HUES48 (cell line): ENCODE results near the gene TNS3.

ENCODE experiments used
- H3K27ac ChIP-seq: one replicate; pipeline ENCODE4 v1.7.0; 2013; ENCODE audit warnings: low read depth, low read length, inconsistent platforms
- H3K27me3 ChIP-seq: 2 replicates; pipeline ENCODE4 v1.6.1; 2013; ENCODE audit warnings: mild to moderate bottlenecking, low read length; ENCODE audit not compliant: control insufficient read depth, insufficient read depth
- H3K36me3 ChIP-seq: 2 replicates; pipeline ENCODE4 v1.6.1; 2013; ENCODE audit warnings: low read length; ENCODE audit not compliant: control insufficient read depth, insufficient read depth
- H3K4me1 ChIP-seq: 2 replicates; pipeline ENCODE4 v1.6.1; 2013; ENCODE audit warnings: mild to moderate bottlenecking, low read length; ENCODE audit not compliant: control insufficient read depth, insufficient read depth
- H3K4me3 ChIP-seq: 2 replicates; pipeline ENCODE4 v1.5.1; 2013; ENCODE audit warnings: mild to moderate bottlenecking, low read depth, low read length
- H3K9ac ChIP-seq: 2 replicates; pipeline ENCODE4 v1.6.1; 2013; ENCODE audit warnings: mild to moderate bottlenecking, low read depth, low read length, moderate library complexity
- H3K9me3 ChIP-seq: 2 replicates; pipeline ENCODE4 v1.6.1; 2013; ENCODE audit warnings: low read length; ENCODE audit not compliant: control insufficient read depth, insufficient read depth

The TNS3 gene

DNA sequence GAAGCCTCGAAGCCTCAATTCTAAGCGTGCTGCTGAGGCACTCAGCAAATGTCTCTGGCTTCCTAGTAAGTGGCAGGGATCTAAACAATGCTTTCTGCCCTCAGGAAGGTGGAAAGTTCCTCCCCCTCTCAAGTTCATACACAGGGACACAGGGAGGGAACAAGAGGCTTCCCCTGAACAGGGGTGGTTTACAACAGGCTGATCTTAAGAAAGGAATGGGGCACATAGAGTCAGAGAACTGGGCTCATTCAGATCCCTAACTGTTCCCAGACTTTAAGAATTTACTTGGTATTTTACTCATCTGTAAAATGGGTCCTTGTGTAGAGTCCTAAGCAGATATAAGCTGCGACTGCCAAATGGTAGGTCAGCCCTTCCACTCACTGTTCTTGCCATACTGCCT is 2.5 kb downstream of the TNS3 start:
- Histone ChIP-seq H3K27ac (no peak overlapping the region), H3K4me3 (no peak overlapping the region), H3K9ac (no peak overlapping the region), H3K27me3 (peaks cover 16% of the 10 kb centered on the region), H3K36me3 (no peaks in the 10 kb centered on the region), H3K9me3 (no peaks in the 10 kb centered on the region), H3K4me1 (peaks cover 22% of the 10 kb centered on the region)

DNA sequence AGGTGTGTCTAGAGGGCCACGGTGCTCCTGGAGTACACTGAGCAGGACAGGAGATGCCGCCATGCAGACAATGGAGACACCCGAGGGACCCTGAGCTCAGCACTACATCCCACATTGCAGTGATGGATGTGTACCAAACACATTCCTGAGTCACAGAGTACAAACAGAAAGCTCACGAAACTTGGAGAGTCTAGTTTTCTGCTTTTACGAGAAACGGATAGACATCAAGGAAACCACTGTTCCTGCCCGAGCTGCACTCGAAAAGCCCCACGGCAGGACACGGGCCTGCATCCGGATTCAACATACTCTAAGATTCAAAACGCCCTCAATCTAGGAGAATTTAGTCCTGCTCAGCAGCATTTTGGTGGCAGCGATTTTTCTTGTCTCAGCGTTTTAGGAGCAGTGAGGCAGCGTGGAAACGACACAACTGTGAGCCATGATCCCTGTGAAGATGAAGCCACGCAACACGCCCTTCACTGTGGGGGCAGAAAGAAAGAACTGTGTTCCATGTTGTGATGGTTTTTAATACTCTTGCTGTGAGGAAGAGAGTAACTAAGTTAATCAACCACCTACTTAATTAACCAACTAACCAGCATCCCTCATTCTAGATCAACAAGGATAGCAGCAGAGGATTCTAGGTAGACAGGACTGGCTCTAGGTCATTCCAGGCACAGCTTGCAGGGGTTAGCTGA is 3.2 kb downstream of the TNS3 start:
- Histone ChIP-seq H3K4me1 (peaks cover 27% of the 10 kb centered on the region), H3K27ac (no peak overlapping the region), H3K4me3 (no peak overlapping the region), H3K36me3 (no peaks in the 10 kb centered on the region), H3K9ac (no peak overlapping the region), H3K9me3 (no peaks in the 10 kb centered on the region), H3K27me3 (peaks cover 12% of the 10 kb centered on the region)

DNA sequence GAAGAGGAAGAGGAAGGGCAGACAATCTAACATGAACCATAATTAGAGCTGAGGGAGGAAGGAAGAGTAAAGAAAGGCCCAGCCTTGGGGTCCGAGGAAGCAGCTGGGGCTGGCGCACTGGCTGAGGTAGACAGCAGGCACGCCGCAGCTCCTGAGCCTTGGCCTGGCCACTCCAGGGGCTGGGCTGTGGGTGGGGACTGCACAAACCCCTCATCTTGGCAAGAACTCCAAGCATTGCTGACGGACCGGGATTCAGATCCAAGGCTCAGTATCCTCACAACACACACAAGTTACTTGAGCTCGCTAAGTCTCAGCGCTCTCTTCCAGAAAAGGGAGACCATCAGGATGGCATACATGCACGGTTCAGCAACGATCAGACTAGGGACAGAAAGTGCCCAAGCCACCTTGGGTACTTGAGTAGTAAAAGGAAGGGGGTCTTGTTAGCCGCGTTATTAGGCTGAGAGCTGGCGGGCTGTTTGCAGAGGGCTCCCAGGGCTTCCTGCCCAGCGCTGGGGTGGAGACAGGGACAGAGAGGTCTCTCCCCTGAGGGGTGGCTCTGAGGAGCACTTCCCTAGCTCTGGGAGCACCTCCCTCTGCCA is 4.5 kb downstream of the TNS3 start:
- H3K9me3 ChIP-seq, result no peaks in the 10 kb centered on the region
- peaks cover 34% of the 10 kb centered on the region for H3K4me1 ChIP-seq
- no peak overlapping the region for H3K4me3 ChIP-seq
- H3K27ac ChIP-seq, result no peak overlapping the region
- H3K27me3 ChIP-seq, result no peaks in the 10 kb centered on the region
- H3K9ac ChIP-seq, result no peak overlapping the region
- H3K36me3 ChIP-seq, result no peaks in the 10 kb centered on the region

DNA sequence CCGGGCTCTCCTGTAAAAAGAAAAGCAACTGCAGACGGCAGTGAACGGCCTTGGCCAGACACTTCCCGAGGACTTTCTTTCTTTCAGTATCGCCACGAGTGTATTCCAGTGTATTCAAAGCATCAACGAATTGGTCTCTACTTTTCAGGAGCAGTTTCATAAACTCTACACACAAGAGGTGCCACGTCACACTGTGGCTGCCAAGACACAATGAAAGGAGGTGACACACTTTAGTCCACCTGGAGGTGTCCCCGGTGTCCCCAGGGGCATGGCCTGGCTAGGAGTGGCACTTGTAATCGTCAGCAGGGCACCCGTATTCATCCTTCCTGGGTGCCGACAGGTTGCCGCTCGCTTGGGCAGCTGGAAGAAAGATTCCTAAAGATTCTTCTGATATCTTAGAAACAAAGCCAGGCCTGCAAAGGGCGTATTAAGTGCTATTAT is 5.0 kb downstream of the TNS3 start:
- Histone ChIP-seq H3K27me3 (no peaks in the 10 kb centered on the region), H3K9me3 (no peaks in the 10 kb centered on the region), H3K36me3 (no peaks in the 10 kb centered on the region), H3K4me3 (no peak overlapping the region), H3K9ac (no peak overlapping the region), H3K4me1 (peaks cover 34% of the 10 kb centered on the region), H3K27ac (no peak overlapping the region)

DNA sequence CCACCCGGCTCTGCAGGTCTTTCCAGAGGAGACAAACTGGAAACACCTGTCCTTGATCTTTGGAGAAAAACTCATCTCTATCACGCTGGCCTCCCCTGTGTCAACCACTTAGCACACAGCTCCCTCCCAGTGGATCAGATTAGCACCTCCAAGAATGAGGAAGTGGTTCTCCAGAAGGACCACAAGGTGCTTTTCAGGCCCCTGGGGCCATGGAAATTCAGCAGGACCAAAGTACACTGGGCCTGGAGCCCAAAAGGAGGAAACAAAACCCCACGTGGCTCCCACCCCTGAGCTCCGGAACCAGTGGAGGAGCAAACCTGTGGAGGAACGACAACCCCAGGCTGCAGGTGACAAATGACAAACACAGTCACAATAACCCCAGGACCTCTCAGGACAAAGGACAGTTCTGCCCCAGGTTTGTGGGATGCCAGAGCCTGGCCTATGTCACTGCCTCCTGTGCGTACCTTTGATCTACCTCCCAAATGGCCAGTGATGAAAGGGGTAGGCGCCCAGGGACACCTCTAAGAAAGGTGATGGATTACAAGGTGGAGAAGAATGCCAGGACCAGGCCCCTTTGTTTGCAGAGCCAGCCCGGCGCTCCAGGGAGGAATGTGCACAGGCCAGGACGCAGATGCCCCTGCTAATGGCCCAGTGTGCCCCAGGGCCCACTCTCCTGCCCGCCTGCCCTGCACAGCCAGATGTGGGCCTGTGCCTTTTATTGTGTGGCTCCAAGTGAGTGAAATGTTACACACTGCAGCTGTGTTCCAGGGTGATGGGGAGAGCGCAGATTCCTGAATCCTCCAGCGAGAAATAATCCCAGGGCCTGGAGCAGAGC is 5.7 kb downstream of the TNS3 start:
- no peak overlapping the region for H3K9ac ChIP-seq
- no peaks in the 10 kb centered on the region for H3K9me3 ChIP-seq
- peaks cover 34% of the 10 kb centered on the region for H3K4me1 ChIP-seq
- H3K27me3 ChIP-seq, result no peaks in the 10 kb centered on the region
- no peak overlapping the region for H3K27ac ChIP-seq
- H3K36me3 ChIP-seq, result no peaks in the 10 kb centered on the region
- no peak overlapping the region for H3K4me3 ChIP-seq

DNA sequence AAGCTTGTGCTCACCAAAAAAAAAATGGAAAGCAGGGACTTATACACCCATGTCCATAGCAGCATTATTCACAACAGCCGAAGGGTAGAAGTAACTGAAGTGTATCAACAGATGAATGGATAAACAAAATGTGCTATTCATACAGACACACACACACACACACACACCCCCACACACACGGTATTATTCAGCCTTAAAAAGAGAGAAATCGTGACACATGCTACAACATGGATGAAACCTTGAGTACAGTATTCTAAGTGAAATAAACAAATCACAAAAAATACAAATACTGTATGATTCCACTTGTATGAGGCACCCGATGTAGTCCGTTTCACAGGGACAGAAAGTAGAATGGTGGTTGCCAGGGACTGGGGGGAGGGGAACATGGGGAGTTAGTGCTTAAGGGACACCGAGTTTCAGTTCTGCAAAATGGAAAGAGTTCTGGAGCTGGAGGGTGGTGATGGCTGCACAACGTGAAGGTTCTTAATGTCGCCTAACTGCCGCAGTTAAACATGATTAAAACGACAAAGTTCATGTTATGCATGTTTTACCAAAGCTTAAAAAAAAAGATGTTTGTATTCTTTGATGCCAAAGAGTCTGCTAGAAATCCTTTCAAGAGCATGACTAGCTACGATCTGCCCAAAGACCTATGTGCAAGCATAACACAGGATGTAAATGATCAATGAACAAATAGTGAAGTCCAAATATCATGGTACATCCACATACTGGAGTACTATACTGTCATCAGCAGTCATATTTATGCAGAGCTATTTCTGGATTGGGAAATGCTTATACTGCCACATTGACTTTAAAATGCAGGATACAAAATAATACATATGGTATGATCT is 7.2 kb downstream of the TNS3 start:
- no peak overlapping the region for H3K9ac ChIP-seq
- H3K9me3 ChIP-seq, result no peaks in the 10 kb centered on the region
- no peaks in the 10 kb centered on the region for H3K36me3 ChIP-seq
- no peak overlapping the region for H3K4me3 ChIP-seq
- H3K27ac ChIP-seq, result no peak overlapping the region
- peaks cover 28% of the 10 kb centered on the region for H3K4me1 ChIP-seq
- H3K27me3 ChIP-seq, result no peaks in the 10 kb centered on the region

DNA sequence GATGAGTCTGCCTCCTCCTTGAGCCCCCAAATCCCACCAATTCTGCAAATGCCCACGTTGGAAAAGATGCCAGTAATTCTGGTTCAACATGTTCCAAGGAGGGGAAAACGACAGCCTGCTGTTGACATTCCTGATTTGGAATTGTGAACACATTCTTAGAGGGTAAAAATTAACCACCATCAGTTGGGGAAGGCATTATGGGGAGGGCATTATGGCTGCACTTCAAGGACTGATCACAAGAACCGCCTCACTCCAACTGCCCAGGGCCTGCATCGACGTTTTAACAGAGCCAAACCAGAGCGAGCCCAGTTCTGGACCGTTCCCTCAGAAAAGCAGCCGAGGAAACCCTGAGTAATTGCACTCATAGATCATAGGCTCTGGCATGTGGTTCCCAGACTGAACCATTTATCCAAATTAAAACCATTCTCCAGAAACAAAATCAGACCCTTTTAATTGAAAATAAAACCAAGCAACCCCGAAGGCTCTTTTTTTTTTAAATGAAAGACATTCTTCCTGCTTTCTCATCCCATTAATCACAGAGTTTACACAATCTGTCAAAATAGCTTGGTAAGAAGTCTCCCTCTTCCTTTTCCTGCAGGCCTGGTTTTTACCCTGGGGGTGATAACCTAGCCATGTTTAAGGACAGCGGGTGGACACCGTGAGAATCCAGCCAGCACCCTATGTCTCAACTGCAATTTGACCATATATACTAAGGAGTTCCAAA is 8.0 kb downstream of the TNS3 start:
- H3K9ac ChIP-seq, result no peak overlapping the region
- no peak overlapping the region for H3K4me3 ChIP-seq
- H3K36me3 ChIP-seq, result no peaks in the 10 kb centered on the region
- no peak overlapping the region for H3K27ac ChIP-seq
- H3K27me3 ChIP-seq, result no peaks in the 10 kb centered on the region
- H3K9me3 ChIP-seq, result no peaks in the 10 kb centered on the region
- H3K4me1 ChIP-seq, result peaks cover 20% of the 10 kb centered on the region

DNA sequence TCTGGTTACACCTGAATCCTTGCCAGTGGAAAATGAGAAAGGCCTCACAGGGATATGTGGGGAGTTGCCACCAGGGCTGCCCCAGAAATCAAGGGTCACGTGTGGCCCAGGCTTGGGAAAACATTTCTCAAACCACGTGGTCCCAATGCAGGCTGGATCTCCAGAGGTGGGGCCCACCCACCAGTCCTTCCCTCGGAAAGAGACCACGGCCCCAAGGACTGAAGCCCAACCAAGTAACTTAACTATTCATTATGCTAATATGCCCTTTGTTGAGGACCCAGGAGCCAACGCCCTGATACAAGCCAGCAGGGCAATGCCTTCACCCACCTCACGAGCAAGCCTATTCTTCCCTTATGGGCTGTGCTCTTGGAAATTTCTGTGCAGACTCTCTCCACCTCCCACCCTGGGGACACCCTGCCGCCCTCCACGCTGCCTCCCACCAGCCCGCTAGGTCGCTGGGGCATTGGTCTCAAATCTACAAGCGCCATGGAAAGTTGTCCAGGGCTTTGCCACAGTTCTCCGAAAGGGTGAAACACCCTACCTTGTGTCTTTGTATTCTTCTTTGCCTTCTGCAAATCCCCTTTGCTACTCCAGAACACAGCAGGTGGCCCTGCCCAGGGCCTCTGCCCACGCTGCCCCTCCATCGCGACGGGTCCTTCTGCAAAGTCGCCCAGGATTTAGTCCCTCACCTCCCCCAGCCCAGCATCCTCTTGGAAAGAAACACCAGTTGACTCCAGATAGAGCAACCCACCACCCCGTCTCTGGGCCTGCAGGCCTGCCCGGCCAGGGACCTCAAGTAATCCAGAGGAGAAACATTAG is 8.8 kb downstream of the TNS3 start:
- Histone ChIP-seq H3K4me3 (no peak overlapping the region), H3K27ac (no peak overlapping the region), H3K9ac (no peak overlapping the region), H3K9me3 (no peaks in the 10 kb centered on the region), H3K4me1 (peaks cover 19% of the 10 kb centered on the region), H3K27me3 (no peaks in the 10 kb centered on the region), H3K36me3 (no peaks in the 10 kb centered on the region)

DNA sequence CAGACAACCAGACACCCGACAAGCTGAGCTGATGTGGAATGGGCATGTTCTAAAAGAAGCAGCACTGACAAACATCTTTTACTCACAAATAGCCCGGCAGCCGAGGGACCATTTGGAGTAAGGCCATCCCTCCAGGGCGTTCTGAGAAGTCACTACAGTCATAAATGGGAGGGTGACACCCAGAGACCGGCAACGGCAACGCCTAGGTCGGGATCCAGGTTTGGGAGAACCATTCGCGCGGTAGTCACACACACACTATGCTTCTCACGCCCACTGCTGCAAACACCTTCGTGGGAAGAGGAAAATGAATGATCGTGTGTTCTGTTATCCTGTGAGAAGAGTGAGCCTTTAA is 9.8 kb downstream of the TNS3 start:
- no peak overlapping the region for H3K4me3 ChIP-seq
- H3K27ac ChIP-seq, result peak overlapping the region; percentile 10
- no peaks in the 10 kb centered on the region for H3K27me3 ChIP-seq
- H3K9me3 ChIP-seq, result no peaks in the 10 kb centered on the region
- H3K36me3 ChIP-seq, result no peaks in the 10 kb centered on the region
- H3K9ac ChIP-seq, result no peak overlapping the region
- peaks cover 19% of the 10 kb centered on the region for H3K4me1 ChIP-seq
